IPS-NIHi11 (cell line): ENCODE measurements around the gene SNRPB.
"Not testable (repeated sequence)": the region's sequence is repeated elsewhere in the genome, so short reads cannot be mapped to it uniquely, and the experiment has no call there.

Source experiments
- DNase-seq: peaks from one replicate; pipeline ENCODE4 v3.0.0; 2012; ENCODE audit warnings: mixed read lengths, low spot score

SNRPB gene

DNA sequence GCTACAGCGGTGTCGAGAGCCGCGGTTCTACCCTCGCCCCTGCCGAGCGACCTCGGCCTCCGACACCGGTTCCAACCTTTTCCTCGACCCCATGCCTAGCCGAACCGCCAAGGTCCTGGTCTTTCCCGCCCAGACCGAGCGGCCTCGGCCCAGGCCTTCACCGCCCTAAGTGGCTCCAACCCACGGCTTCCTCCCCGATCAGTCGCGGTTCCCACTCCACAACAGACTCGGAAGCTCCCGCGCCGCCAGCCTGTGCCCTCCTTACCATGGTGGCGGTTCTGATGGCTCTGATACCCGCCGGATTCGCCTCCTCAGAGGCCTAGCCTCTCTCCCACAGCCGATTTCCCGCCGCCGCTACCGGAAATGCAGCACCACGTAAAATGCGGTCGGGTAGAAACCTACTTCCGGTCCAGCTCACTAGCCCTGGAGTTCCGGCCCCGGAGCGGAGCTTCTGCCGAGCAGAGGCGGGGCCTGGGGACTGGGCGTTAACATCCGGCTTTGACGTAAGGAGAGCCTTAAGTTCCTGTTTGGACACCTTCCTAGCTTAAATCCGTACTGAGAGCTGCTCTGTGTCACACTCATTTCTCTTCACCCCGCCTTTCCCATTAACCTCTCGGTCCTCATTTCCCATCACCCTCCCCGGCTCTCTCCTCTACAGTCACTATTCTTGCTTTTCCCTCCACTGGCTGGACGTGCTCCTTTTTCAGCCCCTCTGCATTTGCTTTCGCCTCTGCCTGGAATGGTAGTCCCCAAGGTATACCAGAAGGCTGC lies at the start of gene SNRPB:
Gene SNRPB, minus strand, starts transcription at position 367 of the 771 bp plus-strand sequence. Its CDS starts 99 bp downstream, at position 268.
- peak; percentile 99 for DNase-seq

DNA sequence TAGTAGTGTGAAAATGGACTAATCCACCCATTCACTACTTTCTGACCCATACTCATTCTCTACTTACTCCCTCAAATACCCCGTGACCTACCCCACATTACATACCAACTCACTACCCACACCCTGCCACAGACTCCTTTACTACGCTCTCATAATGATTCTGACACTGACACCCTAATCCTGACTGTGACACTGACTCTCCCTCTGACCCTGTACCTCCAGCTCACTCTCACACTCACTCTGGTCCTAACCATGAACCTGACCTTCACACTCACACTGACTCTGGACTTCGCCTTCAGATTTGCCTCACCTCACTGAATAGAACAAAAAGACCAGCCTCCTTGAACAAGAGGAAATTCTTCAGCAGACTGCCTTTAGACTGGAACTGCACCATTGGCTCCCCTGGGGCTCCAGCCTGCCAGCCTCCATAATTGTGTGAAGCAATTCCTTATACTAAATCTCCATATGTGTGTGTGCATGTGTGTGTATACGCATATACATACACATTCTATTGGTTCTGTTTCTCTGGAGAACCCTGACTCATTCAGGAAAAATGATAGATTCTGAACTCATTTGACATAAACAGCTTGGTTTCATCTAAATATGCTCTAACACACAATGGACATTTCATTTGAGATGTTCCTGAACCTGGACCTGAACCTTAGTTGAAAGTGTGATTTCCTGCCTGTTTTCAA lies 48.7 kb upstream of the SNRPB start:
- no peak for DNase-seq

DNA sequence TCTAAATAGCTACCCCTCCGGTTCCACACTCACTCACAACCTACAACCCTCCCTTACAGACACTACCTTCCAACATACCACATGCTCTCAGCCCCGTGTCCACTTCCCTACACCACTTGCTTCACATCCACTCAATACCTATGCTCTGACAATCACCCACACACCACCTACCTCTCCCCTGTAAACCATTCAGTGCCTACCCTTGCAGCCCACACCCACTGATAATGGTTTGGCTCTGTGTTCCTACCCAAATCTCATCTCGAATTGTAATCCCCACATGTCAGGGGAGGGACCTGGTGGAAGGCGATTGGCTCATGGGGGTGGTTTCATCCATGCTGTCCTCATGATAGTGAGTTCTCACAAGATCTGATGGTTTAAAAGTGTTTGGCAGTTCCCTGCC lies 48.0 kb upstream of the SNRPB start:
- DNase-seq = no peak

DNA sequence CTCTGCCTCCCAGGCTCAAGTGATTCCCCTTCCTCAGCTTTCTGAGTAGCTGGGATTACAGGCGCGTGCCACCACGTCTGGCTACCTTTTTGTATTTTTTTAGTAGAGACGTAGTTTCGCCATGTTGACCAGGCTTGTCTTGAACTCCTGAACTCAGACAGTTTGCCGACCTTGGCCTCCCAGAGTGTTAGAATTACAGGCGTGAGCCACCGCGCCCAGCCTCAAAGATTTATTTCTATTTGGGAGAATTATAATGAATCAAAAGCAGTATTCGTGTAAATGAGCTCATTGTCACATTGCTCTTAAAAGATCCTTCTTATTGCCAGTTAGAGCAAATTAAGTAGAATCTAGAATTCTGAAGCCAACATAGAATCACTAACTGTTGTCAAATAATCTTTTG lies 47.5 kb upstream of the SNRPB start:
- no peak for DNase-seq

DNA sequence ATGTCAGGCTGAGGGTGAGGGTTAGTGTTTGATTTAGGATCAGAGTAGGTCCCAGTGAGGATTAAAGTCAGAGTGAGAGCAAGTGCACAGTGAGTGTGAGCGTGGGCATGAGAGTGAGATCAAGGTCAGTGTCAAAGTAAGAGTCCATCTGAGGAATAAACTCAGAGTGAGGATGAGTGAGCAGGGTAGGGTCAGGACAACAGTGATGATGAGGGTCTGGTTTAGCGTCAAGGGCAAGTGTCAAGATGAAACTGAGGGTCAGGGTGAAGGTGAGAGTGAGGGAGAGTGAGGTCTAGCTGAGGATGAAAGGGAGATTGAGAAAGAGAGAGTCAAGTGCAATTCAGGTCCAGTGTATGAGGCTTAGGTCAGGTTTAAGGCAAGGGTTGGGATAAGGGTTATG lies 45.8 kb upstream of the SNRPB start:
- no peak for DNase-seq

DNA sequence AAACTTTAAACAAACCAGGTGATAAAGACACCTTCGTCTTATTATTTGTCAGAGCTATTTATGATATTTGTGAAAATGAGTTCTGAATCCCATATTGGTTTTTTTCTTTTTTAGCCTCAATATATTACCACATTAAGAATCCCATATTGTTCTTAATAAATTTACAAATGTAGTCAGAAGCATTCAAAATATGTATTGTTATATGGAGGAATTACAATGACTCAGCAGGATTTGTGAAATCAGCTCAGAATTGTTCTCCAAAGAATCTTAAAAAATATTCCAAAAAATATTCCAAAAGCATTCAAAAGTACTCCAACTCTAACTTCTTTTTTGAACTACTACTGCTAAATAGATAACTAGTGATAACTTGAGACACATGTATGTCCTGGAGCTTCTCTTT lies 44.6 kb upstream of the SNRPB start:
- no peak for DNase-seq

DNA sequence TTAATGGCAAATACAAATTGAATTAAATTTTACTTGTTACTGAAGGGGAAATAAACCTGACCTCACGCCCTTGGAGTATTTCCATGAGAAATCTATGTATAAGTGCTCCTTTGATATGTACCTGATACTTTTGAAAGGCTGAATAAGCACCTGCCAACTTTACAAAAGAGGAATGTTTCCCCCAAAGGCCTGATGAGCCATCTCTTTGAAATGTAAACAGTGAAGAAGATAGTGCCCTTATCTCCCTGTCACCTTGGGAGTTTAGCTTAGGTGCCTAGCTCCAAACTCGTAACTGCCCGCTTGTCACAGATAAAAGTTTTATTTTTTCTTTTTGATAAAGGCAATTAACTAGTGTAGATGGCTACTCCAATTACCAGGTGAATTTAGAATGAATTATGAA lies 39.2 kb upstream of the SNRPB start:
- peak; percentile 44 for DNase-seq

DNA sequence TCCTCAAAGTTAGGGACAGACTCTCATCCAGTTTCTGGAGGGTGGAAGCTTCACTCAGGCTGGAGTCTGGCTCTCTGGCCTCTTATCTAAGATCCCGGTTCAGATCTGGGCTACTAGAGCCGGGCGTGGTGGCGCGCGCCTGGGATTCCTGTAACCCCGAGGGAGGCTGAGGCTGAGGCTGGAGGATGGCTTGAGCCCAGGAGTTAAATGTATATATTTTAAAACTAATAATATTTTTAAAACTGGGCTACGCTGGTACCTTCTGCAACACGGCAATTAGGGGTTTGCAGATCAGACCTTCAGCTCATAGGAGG lies 38.8 kb upstream of the SNRPB start:
- DNase-seq = no peak

DNA sequence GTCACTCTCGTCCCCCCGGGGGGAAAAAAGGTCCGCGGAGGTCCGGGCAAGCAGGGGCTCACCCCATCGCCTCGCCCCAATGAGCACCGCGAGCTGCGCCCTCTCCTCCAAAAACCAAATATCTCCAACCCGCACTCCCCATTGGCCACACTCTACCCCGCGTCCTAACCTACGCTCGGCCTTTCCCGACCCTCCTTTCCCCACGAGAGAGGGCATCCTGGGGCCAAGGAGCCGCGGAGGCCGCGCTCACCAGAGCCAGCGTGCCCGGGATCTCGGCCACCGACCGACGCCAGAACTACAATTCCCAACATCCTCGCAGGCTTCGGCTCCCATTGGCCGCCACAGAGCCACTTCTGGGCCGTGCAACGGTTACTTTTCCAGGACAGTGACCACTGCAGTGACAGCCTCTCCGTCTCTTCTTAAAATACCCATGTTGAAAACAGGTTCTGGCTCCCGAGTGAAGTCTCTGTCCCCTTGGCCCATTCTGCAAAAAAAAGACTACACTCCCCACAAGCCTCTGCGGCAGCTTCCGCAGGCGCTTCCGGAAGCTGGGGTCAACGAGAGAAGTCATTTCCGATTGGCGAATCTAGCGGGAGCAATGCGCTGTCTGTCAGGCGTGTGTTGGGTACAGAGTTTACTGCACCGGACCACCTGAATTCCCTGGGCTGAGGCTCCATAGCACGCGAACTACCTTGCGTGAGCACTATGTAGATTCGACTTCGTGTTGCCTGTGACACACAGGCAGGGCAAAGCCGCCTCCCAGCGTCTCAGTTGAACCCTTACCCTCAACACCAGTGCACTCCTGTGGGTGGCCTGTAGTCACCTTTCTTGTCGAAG lies 38.3 kb upstream of the SNRPB start, which contains the start of gene ZNF343:
Gene ZNF343, minus strand, starts transcription at position 285 of the 837 bp plus-strand sequence. CDS start 15,020 bp downstream, outside the sequence.
- peak; percentile 93 for DNase-seq

DNA sequence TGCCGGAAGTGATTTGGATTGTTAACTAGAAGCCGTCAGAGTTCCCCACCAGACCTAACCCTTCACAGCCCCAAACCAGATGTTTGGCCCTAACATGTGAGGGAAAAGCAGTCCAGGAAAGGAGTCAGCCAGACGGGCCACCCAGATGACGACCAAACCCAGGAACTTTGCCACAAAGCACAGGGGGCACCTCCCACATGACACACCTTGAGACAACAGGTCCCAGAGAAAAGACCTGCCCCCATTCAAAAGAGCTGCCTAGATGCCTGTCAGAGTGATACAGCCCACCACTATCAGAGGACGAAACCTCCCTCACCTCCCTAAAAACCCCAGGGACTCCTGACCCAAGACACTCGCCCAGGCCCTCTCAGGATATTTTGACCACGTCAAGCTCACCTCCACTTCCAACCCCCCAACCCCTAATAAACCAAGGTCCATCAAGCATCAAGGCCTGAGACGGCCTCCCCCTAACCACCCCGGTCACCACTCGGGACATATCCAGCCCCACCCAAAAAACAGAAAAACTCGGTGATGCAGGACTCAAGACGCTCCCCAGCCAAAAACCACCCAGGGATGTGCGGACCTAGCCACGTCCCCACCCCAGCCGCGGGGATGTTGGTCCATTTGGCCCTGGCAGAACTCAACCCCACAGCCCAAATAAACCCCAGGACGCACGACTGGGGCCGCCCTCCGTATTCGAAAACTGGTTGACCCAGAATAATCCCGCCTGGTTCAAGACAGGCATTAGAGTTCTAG lies 37.5 kb upstream of the SNRPB start:
- DNase-seq = no peak

DNA sequence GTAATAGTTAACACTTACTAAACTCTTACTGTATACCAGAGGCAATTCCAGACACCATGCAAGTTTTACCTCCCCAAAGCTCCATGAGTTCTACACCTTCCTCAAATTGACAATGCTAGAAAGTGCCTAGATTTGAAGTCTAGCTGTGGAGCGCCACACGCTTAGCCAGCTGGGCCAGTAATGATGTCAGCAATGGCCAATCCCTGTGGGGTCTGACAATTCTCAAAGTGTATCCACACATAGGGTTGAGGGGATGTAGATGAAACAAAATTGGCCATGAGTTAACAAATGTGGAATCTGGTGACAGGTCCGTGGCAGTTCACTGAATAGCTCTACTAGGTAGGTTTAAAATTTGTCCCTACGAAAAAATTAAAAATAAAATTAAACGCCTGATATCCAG lies 36.9 kb upstream of the SNRPB start:
- no peak for DNase-seq

DNA sequence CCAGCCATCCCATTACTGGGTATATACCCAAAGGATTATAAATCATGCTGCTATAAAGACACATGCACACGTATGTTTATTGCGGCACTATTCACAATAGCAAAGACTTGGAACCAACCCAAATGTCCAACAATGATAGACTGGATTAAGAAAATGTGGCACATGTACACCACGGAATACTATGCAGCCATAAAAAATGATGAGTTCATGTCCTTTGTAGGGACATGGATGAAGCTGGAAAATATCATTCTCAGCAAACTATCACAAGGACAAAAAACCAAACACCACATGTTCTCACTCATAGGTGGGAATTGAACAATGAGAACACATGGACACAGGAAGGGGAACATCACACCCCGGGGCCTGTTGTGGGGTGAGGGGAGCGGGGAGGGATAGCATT lies 35.8 kb upstream of the SNRPB start:
- DNase-seq = not testable (repeated sequence)

DNA sequence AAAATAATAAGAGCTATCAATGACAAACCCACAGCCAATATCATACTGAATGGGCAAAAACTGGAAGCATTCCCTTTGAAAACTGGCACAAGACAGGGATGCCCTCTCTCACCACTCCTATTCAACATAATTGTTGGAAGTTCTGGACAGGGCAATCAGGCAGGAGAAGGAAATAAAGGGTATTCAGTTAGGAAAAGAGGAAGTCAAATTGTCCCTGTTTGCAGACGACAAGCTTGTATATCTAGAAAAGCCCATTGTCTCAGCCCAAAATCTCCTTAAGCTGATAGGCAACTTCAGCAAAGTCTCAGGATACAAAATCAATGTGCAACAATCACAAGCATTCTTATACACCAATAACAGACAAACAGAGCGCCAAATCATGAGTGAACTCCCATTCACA lies 34.2 kb upstream of the SNRPB start:
- not testable (repeated sequence) for DNase-seq

DNA sequence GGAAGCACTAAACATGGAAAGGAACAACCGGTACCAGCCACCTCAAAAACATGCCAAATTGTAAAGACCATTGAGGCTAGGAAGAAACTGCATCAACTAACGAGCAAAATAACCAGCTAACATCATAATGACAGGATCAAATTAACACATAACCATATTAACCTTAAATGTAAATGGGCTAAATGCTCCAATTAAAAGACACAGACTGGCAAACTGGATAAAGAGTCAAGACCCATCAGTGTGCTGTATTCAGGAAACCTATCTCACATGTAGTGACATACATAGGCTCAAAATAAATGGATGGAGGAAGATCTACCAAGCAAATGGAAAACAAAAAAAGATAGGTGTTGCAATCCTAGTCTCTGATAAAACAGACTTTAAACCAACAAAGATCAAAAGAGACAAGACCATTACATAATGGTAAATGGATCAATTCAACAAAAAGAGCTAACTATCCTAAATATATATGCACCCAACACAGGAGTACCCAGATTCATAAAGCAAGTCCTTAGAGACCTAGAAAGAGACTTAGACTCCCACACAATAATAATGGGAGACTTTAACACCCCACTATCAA lies 32.3 kb upstream of the SNRPB start:
- DNase-seq = not testable (repeated sequence)

DNA sequence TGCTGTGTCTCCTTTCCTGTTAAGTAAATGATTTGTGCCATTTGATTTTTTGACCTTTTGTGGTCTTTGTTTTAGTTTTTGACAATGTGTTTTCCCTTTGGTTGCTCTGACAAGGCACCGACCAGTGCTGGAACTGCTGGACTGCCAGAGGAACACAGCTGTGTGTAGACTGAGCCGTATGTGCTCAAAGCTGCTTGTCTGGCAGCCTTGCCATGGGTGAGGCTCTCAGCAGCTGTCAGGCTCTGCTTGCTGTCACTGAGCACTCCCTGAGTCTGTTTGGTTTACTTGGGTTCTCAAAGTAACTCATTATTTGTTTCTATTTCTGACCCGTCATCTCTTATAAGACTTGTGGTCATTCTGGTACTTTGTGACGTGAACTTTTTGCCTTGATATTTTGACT lies 15.1 kb upstream of the SNRPB start:
- DNase-seq = no peak

DNA sequence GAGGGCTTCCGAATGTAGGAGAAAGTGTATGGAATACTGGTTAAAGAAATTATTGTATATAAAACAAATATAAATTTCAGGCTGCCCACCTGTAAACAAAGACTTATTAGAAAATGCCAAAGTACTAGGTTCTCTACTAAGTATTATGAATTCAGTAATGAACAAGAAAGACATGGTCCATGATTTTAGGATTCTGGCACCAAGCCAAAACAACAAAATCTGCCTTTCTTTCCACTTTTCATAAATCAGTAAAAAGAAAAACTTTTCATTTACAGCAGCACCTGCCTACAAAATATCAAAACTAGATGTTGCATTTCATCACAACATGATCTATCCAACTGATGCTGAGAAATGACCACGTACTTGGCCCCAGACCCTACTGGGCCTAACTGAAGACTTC lies 14.5 kb upstream of the SNRPB start:
- DNase-seq = no peak

DNA sequence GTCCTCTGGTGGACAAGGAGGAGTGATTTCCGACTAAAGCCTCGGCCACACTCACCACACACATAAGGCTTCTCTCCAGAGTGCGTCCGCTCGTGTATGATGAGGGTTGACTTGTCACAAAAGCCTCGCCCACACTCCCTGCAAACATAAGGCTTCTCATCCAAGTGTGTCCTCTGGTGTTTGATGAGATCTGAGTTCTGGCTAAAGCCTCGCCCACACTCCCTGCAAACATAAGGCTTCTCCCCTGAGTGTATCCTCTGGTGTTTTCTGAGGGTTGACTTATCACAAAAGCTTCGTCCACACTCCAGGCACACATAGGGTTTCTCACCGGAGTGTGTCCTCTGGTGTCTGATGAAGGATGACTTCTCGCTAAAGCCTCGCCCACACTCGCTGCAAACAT lies 12.9 kb upstream of the SNRPB start:
- DNase-seq = no peak

DNA sequence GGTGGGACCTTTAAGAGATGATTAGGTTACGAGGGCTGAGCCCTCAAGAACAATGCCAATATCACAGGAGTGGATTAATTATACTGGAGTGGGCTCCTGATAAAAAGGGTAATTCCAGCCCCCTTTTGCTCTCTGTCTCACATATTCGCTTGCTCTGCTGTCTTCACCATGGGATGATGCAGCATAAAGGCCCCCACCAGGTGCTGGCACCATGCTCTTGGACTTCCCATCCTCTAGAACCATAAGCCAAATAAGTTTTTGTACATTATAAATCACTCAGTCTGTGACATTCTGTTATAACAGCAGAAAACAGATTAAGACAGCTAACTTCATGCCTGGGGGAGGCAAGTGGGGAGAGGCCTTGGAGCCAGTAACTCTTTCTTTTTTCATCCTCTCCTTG lies 9.8 kb upstream of the SNRPB start:
- no peak for DNase-seq

DNA sequence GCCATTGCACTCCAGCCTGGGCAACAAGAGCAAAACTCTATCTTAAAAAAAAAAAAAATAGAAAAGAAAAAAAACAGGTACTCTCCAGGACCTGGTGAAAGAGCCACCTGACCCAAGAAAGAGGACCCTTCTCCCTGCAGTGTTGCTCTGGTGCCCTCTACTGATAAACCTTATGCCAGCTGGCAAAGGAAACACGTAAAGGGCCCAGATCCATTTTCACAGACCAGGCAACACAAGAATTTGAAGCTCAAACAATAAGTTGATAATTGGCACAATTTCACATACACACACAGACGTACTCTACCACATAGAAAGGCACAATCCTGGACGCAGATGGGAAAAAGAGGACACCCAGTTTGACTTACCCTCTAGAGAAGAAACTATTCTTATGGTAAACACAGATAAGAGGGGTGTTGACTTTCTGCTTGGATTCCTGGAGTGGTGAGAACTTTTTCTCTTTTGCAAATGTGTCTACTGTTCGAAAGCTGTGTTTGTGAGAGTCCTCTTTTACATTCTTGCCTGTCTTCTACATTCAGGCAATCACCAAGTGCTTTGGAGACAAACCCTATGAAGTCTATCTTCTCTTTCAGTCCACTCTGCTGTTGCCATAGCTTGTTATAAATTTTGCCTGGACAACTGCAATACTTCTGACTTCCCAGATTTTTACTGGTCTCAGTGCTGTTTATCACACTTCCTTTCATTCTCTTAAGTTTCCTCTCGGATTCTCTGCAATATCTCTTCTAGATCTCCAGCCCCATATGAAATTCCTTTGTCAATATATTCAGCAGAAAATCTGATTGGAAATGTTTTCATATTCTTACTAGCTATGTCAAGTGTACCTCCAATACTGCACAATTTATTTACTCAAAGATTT lies 6.4 kb upstream of the SNRPB start:
- no peak for DNase-seq

DNA sequence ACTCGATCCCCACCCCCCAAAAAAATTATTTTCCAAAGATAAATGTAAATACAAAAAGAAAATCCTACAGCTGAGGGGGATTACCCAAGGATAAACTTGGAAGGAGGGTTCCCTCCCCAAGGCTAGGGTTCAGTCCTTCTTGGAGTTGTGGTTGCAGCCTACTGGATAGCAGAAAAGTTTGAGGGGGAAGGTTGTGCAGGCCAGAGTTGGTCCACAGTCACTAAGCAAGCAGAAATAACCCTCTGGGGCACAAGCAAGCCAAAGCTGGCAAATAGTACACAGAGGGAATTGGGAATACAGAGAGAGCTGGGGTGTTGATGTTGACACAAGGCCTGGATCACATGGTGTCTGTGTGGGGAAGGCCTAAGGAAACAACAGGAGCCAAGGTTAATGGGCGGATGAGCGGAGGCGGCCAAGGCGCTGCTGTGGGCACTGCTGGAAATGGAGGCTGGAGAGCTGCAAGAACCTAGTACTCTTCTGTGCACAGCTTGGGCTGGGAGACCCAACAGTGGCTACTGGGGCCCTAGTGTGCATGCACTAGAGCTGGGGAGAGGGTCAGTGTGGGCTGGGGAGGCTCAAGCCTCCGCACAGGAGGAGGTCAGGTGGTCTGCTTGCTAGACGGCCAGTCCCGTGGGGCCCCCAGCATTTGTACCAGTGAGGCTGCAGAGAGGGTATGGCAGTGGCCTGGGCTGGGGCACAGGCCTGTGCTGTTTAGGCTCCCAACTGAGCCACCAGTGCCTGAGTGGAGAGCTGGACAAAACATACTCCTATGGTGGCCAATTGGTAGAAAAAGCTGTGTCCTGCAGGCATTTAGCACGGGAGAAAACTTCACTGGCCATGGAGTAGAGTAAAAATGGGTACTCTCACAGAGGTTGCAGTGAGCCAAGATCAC lies 5.5 kb upstream of the SNRPB start:
- no peak for DNase-seq
